ENCODE results near the gene PLP2. TPM values are rescaled to one million over a fixed set of nuclear protein-coding genes. Genes with fewer than 3 reads are reported as not detected.
A peak's percentile ranks its signal among the peaks of the same experiment; 100 is the strongest.

Gene PLP2
- polyA plus RNA-seq, 1 donor (not counting 4 experiments of a cell fraction or from before 2014, with no cell fraction given): 358 TPM

- Histone ChIP-seq H3K4me2 (ENCODE audit: control insufficient read depth, extremely low read depth, insufficient read depth, low read depth, low read length) (peak overlapping the region; percentile 72), H3K79me2 (ENCODE audit: control insufficient read depth, insufficient read depth, low read length) (no peaks in the 10 kb centered on the region), H3K4me1 (ENCODE audit: control insufficient read depth, extremely low read depth, insufficient read depth, low read length) (peaks cover 4% of the 10 kb centered on the region), H3K9ac (ENCODE audit: control insufficient read depth, extremely low read depth, insufficient read depth, low read length) (peak overlapping the region; percentile 80), H2AFZ (ENCODE audit: control insufficient read depth, low read length) (peak overlapping the region; percentile 63), H3K27ac (ENCODE audit: control insufficient read depth, insufficient read depth, low read length) (peak overlapping the region; percentile 86), H3K9me3 (ENCODE audit: control insufficient read depth, low read depth, low read length) (no peaks in the 10 kb centered on the region), H3K36me3 (ENCODE audit: control insufficient read depth in 2 of 2, extremely low read depth in 1 of 2, insufficient read depth in 2 of 2, low read length in 2 of 2) (no peaks in the 10 kb centered on the region), H3K9me1 (ENCODE audit: control insufficient read depth, extremely low read depth, insufficient read depth, low read length) (no peaks in the 10 kb centered on the region), H3K4me3 (ENCODE audit: control insufficient read depth in 2 of 3, extremely low read depth in 1 of 3, insufficient read depth in 2 of 3, low read depth in 1 of 3, low read length in 3 of 3) (peak overlapping the region; percentile 37 to 63 (median 42)), H4K20me1 (ENCODE audit: control insufficient read depth, extremely low read depth, insufficient read depth, low read length) (no peaks in the 10 kb centered on the region), H3K27me3 (ENCODE audit: control insufficient read depth, extremely low read depth, insufficient read depth, low read length) (no peaks in the 10 kb centered on the region)
- FAIRE-seq (no peak), DNase-seq (ENCODE audit: low read depth, low spot score) (no peak)
- dilution Hi-C loops (cut with MboI; ENCODE audit: extremely low pct_ligation_motif_present, low sequenced_read_pairs): no loop called here
- TF ChIP-seq CTCF (optimal IDR thresholded peaks at IDR 0.05 in 1 of 3, IDR thresholded peaks at IDR 0.05 in 1 of 3, conservative IDR thresholded peaks at IDR 0.05 in 1 of 3; ENCODE audit: extremely low read depth in 1 of 3, insufficient read depth in 2 of 3, low read length in 3 of 3) (peak in 2 of 3 experiments; percentile 57 to 79), EZH2 (IDR thresholded peaks at IDR 0.05; ENCODE audit: low read length) (no peak)
Observed at GRCh38 chrX:49155900-49156837, 15.5 kb upstream of the PLP2 start.

- H3K9me1 ChIP-seq (ENCODE audit: control insufficient read depth, extremely low read depth, insufficient read depth, low read length): no peaks in the 10 kb centered on the region
- dilution Hi-C loops (cut with MboI; ENCODE audit: extremely low pct_ligation_motif_present, low sequenced_read_pairs): no loop called here
- DNase-seq (ENCODE audit: low read depth, low spot score) (no peak), FAIRE-seq (no peak)
- H3K4me3 ChIP-seq (ENCODE audit: control insufficient read depth in 2 of 3, extremely low read depth in 1 of 3, insufficient read depth in 2 of 3, low read depth in 1 of 3, low read length in 3 of 3): no peak overlapping the region
- H3K9ac ChIP-seq (ENCODE audit: control insufficient read depth, extremely low read depth, insufficient read depth, low read length): no peak overlapping the region
- no peaks in the 10 kb centered on the region for H3K27me3 ChIP-seq (ENCODE audit: control insufficient read depth, extremely low read depth, insufficient read depth, low read length)
- no peaks in the 10 kb centered on the region for H4K20me1 ChIP-seq (ENCODE audit: control insufficient read depth, extremely low read depth, insufficient read depth, low read length)
- no peak overlapping the region for H2AFZ ChIP-seq (ENCODE audit: control insufficient read depth, low read length)
- no peak for TF ChIP-seq CTCF (optimal IDR thresholded peaks at IDR 0.05 in 1 of 3, IDR thresholded peaks at IDR 0.05 in 1 of 3, conservative IDR thresholded peaks at IDR 0.05 in 1 of 3; ENCODE audit: extremely low read depth in 1 of 3, insufficient read depth in 2 of 3, low read length in 3 of 3)
- no peaks in the 10 kb centered on the region for H3K79me2 ChIP-seq (ENCODE audit: control insufficient read depth, insufficient read depth, low read length)
- no peaks in the 10 kb centered on the region for H3K36me3 ChIP-seq (ENCODE audit: control insufficient read depth in 2 of 2, extremely low read depth in 1 of 2, insufficient read depth in 2 of 2, low read length in 2 of 2)
- H3K27ac ChIP-seq (ENCODE audit: control insufficient read depth, insufficient read depth, low read length): no peak overlapping the region
- H3K9me3 ChIP-seq (ENCODE audit: control insufficient read depth, low read depth, low read length): no peaks in the 10 kb centered on the region
- no peak overlapping the region for H3K4me2 ChIP-seq (ENCODE audit: control insufficient read depth, extremely low read depth, insufficient read depth, low read depth, low read length)
- H3K4me1 ChIP-seq (ENCODE audit: control insufficient read depth, extremely low read depth, insufficient read depth, low read length): peaks cover 4% of the 10 kb centered on the region
Observed at GRCh38 chrX:49157194-49157593, 14.5 kb upstream of the PLP2 start.

Measured in keratinocyte (primary cell).